Measurements from ENCODE around the gene ITGB5. TPM values are rescaled to one million over a fixed set of nuclear protein-coding genes. Genes with fewer than 3 reads are reported as not detected.

Gene ITGB5
- polyA plus RNA-seq, 2 of the 4 experiments (the other 2 are of a cell fraction) = 201 to 260 TPM

- DNase-seq (ENCODE audit: low read depth in 1 of 2, low spot score in 1 of 2) (peak; percentile 91 to 99), FAIRE-seq (peak; percentile 91), ATAC-seq (peak; percentile 93 to 94)
- H3K4me1 ChIP-seq = peaks cover 85% of the 10 kb centered on the region
- H3K27ac ChIP-seq = peak overlapping the region; percentile 93 to 94
- H3K4me3 ChIP-seq = no peak overlapping the region
- CTCF ChIA-PET = interaction anchor here (0.6 to 3.1 kb wide), 5 partner anchors 20 to 64 kb away, joined by 3 to 12 read pairs (median 3); no protein-coding TSS in a partner anchor
- peaks cover 6% of the 10 kb centered on the region; the same call in 1 of the 3 replicates for H3K9me3 ChIP-seq
- POLR2A ChIA-PET = interaction anchor here (0.6 to 1.7 kb wide), 9 partner anchors 11 to 51 kb away, joined by 3 to 18 read pairs (median 4); partner anchors contain the start of gene ITGB5
- H3K4me2 ChIP-seq = peak overlapping the region; percentile 67
- 0% methylated on average over 6 of the region's 6 CpGs for WGBS (ENCODE audit: missing lambda C conversion rate)
- TF ChIP-seq GATA3 (IDR thresholded peaks at IDR 0.05; ENCODE audit: borderline replicate concordance) = peak; percentile 100
- peak; percentile 46; the same call in 1 of the 3 replicates for TF ChIP-seq SMC3 (IDR thresholded peaks at IDR 0.05)
- no peak for TF ChIP-seq NPAS2 (CRISPR knock-in tag; IDR thresholded peaks at IDR 0.05; ENCODE audit: borderline replicate concordance)
- TF ChIP-seq EHF (CRISPR knock-in tag; IDR thresholded peaks at IDR 0.05) = peak; percentile 89; the same call in 1 of the 2 replicates
- peak; percentile 79; the same call in 1 of the 2 replicates for TF ChIP-seq HOXB13 (CRISPR knock-in tag; IDR thresholded peaks at IDR 0.05; ENCODE audit: low read depth)
- peak; percentile 47; the same call in 1 of the 2 replicates for TF ChIP-seq BHLHE40 (IDR thresholded peaks at IDR 0.05; ENCODE audit: low read depth, low read length)
- TF ChIP-seq EHMT2 (IDR thresholded peaks at IDR 0.05; ENCODE audit: low read depth) = no peak
- TF ChIP-seq EP300 (IDR thresholded peaks at IDR 0.05) = peak; percentile 95 to 99
- no peak for TF ChIP-seq KDM5A (IDR thresholded peaks at IDR 0.05)
- no peak for TF ChIP-seq CHD4 (IDR thresholded peaks at IDR 0.05; ENCODE audit: borderline replicate concordance)
- peak; percentile 8; the same call in 1 of the 2 replicates for TF ChIP-seq ZSCAN20 (CRISPR knock-in tag; IDR thresholded peaks at IDR 0.05)
- no peak for TF ChIP-seq POLR2A (IDR thresholded peaks at IDR 0.05; ENCODE audit: low read length)
- no peak for TF ChIP-seq MAFK (IDR thresholded peaks at IDR 0.05; ENCODE audit: partially characterized antibody)
- peak; percentile 96 to 98 for TF ChIP-seq JUN (IDR thresholded peaks at IDR 0.05)
- no peak for TF ChIP-seq HDAC2 (IDR thresholded peaks at IDR 0.05)
- TF ChIP-seq PBX3 (IDR thresholded peaks at IDR 0.05) = peak; percentile 91
- TF ChIP-seq CTCF (IDR thresholded peaks at IDR 0.05) = no peak
- TF ChIP-seq RCOR1 (IDR thresholded peaks at IDR 0.05; ENCODE audit: low read depth, low read length) = no peak
- TF ChIP-seq TFCP2L1 (CRISPR knock-in tag; IDR thresholded peaks at IDR 0.05) = no peak
- TF ChIP-seq MAZ (IDR thresholded peaks at IDR 0.05; ENCODE audit: borderline replicate concordance, low read depth, low read length) = no peak
- no peak for TF ChIP-seq POLR2AphosphoS2 (conservative IDR thresholded peaks at IDR 0.05; ENCODE audit: low read length)
- TF ChIP-seq ATOH8 (CRISPR knock-in tag; IDR thresholded peaks at IDR 0.05; ENCODE audit: low read depth) = peak; percentile 90; the same call in 1 of the 2 replicates
- peak; percentile 97 for TF ChIP-seq RARB (CRISPR knock-in tag; IDR thresholded peaks at IDR 0.05)
- no peak for TF ChIP-seq CBX2 (IDR thresholded peaks at IDR 0.05; ENCODE audit: borderline replicate concordance, low read depth)
- peak in 1 of 2 experiments; percentile 86; a peak in 2 of 4 replicates for TF ChIP-seq CEBPB (IDR thresholded peaks at IDR 0.05)
- TF ChIP-seq MAX (IDR thresholded peaks at IDR 0.05) = peak; percentile 91
- TF ChIP-seq CHD2 (IDR thresholded peaks at IDR 0.05; ENCODE audit: low read length, partially characterized antibody) = peak; percentile 51
- peak; percentile 73 for TF ChIP-seq FOSL2 (IDR thresholded peaks at IDR 0.05)
- TF ChIP-seq FOSL2 (CRISPR knock-in tag; IDR thresholded peaks at IDR 0.05) = peak; percentile 87
- TF ChIP-seq RNF2 (IDR thresholded peaks at IDR 0.05; ENCODE audit: borderline replicate concordance, low read depth) = no peak
- TF ChIP-seq PHF8 (IDR thresholded peaks at IDR 0.05; ENCODE audit: borderline replicate concordance, low read depth) = no peak
- no peak for TF ChIP-seq HMGXB4 (CRISPR knock-in tag; IDR thresholded peaks at IDR 0.05; ENCODE audit: borderline replicate concordance)
- TF ChIP-seq HOXB5 (CRISPR knock-in tag; IDR thresholded peaks at IDR 0.05) = peak; percentile 86
- TF ChIP-seq ZNF302 (CRISPR knock-in tag; IDR thresholded peaks at IDR 0.05) = peak; percentile 73; the same call in 1 of the 2 replicates
- peak; percentile 91; the same call in 2 of the 3 replicates for TF ChIP-seq BCL3 (IDR thresholded peaks at IDR 0.05)
- no peak for TF ChIP-seq KDM1A (IDR thresholded peaks at IDR 0.05; ENCODE audit: low read depth)
- no peak for TF ChIP-seq SREBF2 (IDR thresholded peaks at IDR 0.05)
Observed at GRCh38 chr3:124837730-124838186, 49.4 kb downstream of the ITGB5 start.
